SK-N-SH (cell line): ENCODE data around the gene PHACTR3. TPM values are rescaled to one million over a fixed set of nuclear protein-coding genes. Genes with fewer than 3 reads are reported as not detected.

ENCODE experiments used
- CTCF ChIA-PET: fragments of 300-600, 350-600 bp; formaldehyde crosslinking; extraction: SDS; loops from one replicate; lab custom pipeline; 2021; lab: Yijun Ruan, JAX
- POLR2A ChIA-PET: fragments of 350-600 bp; sonication (Branson Sonifier 250); formaldehyde crosslinking; extraction: SDS; loops from one replicate; lab custom pipeline; 2020; ENCODE audit warnings: antibody characterized with exemption, inconsistent platforms; lab: Yijun Ruan, JAX
- DNase-seq: peaks from one replicate; pipeline ENCODE4 v3.0.0; 2012
- H2AFZ ChIP-seq: fragments of 200-600 bp; sonication (generic); 2 replicates; pipeline ENCODE4 v1.8.1; 2016; ENCODE audit warnings: antibody characterized with exemption, mild to moderate bottlenecking, low read depth
- H3F3A ChIP-seq: fragments of 200-600 bp; sonication (generic); replicated peaks from 2 replicates; pipeline ENCODE3; 2016; ENCODE audit warnings: antibody characterized with exemption, mild to moderate bottlenecking; ENCODE audit not compliant: insufficient read depth
- H3K27ac ChIP-seq, 2 experiments: fragments of 200-500 bp in 1 of 2; fragments of 200-600 bp in 1 of 2; sonication (Bioruptor generic) in 1 of 2; sonication (generic), shearing (Covaris generic) in 1 of 2; 2 replicates each; pipeline versions ENCODE4 v1.5.1 to v1.6.1; 2014 to 2016; ENCODE audit warnings: low read depth in 2 of 2, inconsistent platforms in 1 of 2, low read length in 1 of 2, mild to moderate bottlenecking in 1 of 2, mixed read lengths in 1 of 2
- H3K27me3 ChIP-seq: fragments of 200-600 bp; sonication (generic), shearing (Covaris generic); 2 replicates; pipeline ENCODE4 v1.6.1; 2016; ENCODE audit warnings: mixed run types; ENCODE audit not compliant: insufficient read depth
- H3K36me3 ChIP-seq, 2 experiments: fragments of 200-500 bp in 1 of 2; fragments of 200-600 bp in 1 of 2; sonication (Bioruptor generic) in 1 of 2; sonication (generic) in 1 of 2; replicated peaks in 1 of 2; 2 replicates each; pipeline versions ENCODE3 to v1.5.1; 2014 to 2016; ENCODE audit warnings: low read length in 1 of 2, mild to moderate bottlenecking in 1 of 2; ENCODE audit not compliant: insufficient read depth in 2 of 2, control insufficient read depth in 1 of 2
- H3K4me1 ChIP-seq, 2 experiments: fragments of 200-500 bp in 1 of 2; fragments of 200-600 bp in 1 of 2; sonication (Bioruptor generic) in 1 of 2; sonication (generic), shearing (Covaris generic) in 1 of 2; 2 replicates each; pipeline versions ENCODE4 v1.5.1 to v1.6.1; 2014 to 2016; ENCODE audit warnings: low read depth in 1 of 2, low read length in 1 of 2, mixed run types in 1 of 2; ENCODE audit not compliant: insufficient read depth in 2 of 2, control insufficient read depth in 1 of 2
- H3K4me2 ChIP-seq: fragments of 200-600 bp; sonication (generic), shearing (Covaris generic); 2 replicates; pipeline ENCODE4 v1.6.1; 2017; ENCODE audit warnings: mixed run types
- H3K4me3 ChIP-seq, 2 experiments: fragments of 200-500 bp in 1 of 2; fragments of 200-600 bp in 1 of 2; sonication (Bioruptor generic) in 1 of 2; sonication (generic), shearing (Covaris generic) in 1 of 2; 2 replicates each; pipeline versions ENCODE4 v1.5.1 to v1.8.1; 2014 to 2016; ENCODE audit warnings: low read depth in 2 of 2, inconsistent platforms in 1 of 2, low read length in 1 of 2, mild to moderate bottlenecking in 1 of 2, mixed read lengths in 1 of 2, moderate library complexity in 1 of 2
- H3K79me2 ChIP-seq: fragments of 200-600 bp; sonication (generic); 2 replicates; pipeline ENCODE4 v1.8.1; 2017; ENCODE audit warnings: mild to moderate bottlenecking; ENCODE audit not compliant: insufficient read depth
- H3K9ac ChIP-seq: fragments of 200-600 bp; sonication (generic); 2 replicates; pipeline ENCODE4 v1.6.1; 2017; ENCODE audit warnings: mixed run types
- H3K9me2 ChIP-seq: fragments of 200-600 bp; sonication (generic); 2 replicates; pipeline ENCODE4 v1.6.1; 2017; ENCODE audit warnings: mixed run types
- H3K9me3 ChIP-seq: fragments of 200-600 bp; sonication (generic); 2 replicates; pipeline ENCODE4 v1.6.1; 2017; ENCODE audit warnings: mixed run types, mild to moderate bottlenecking, moderate library complexity
- H4K20me1 ChIP-seq: fragments of 200-600 bp; sonication (generic); 2 replicates; pipeline ENCODE4 v1.6.1; 2017; ENCODE audit warnings: mild to moderate bottlenecking, mixed run types; ENCODE audit not compliant: insufficient read depth
- CHD2 ChIP-seq: fragments of 150-350 bp; IDR thresholded peaks from 2 replicates; pipeline ENCODE4 v1.6.1; 2018; ENCODE audit warnings: low read length; ENCODE audit not compliant: partially characterized antibody
- CTCF ChIP-seq: fragments of 200-600 bp; sonication (generic); IDR thresholded peaks from 2 replicates; pipeline ENCODE4 v1.6.1; 2017; ENCODE audit warnings: antibody characterized with exemption, mild to moderate bottlenecking, moderate library complexity
- EP300 ChIP-seq, 2 experiments: IDR thresholded peaks; 2 replicates each; pipeline versions ENCODE4 v1.4.0 to v1.6.1; 2012; ENCODE audit warnings: borderline replicate concordance in 1 of 2, low read depth in 1 of 2, low read length in 1 of 2
- EZH2phosphoT487 ChIP-seq: fragments of 200-600 bp; sonication (generic); IDR thresholded peaks from 2 replicates; pipeline ENCODE4 v1.6.1; 2017; ENCODE audit warnings: low read depth, mixed run types, mild to moderate bottlenecking, antibody characterized with exemption, moderate library complexity, borderline replicate concordance
- MEF2A ChIP-seq: IDR thresholded peaks from 2 replicates; pipeline ENCODE4 v1.4.0; 2012; ENCODE audit warnings: low read depth, borderline replicate concordance
- MXI1 ChIP-seq: IDR thresholded peaks from 2 replicates; pipeline ENCODE4 v1.6.1; 2012; ENCODE audit warnings: mild to moderate bottlenecking, low read depth, low read length, improper control_type of control experiment
- NRF1 ChIP-seq: IDR thresholded peaks from 2 replicates; pipeline ENCODE4 v1.6.1; 2012; ENCODE audit warnings: low read depth, mild to moderate bottlenecking, low read length
- RFX5 ChIP-seq: IDR thresholded peaks from 2 replicates; pipeline ENCODE4 v1.6.1; 2012; ENCODE audit warnings: mild to moderate bottlenecking, improper control_type of control experiment, low read length
- SIN3A ChIP-seq: IDR thresholded peaks from 2 replicates; pipeline ENCODE4 v1.6.1; 2012; ENCODE audit warnings: low read depth, mild to moderate bottlenecking, low read length, moderate library complexity, borderline replicate concordance
- USF2 ChIP-seq: fragments of 150-350 bp; IDR thresholded peaks from 2 replicates; pipeline ENCODE4 v1.6.1; 2017; ENCODE audit warnings: antibody characterized with exemption, low read length, low read depth, borderline replicate concordance
- YY1 ChIP-seq: IDR thresholded peaks from 2 replicates; pipeline ENCODE4 v1.4.0; 2012; ENCODE audit warnings: low read depth, mild to moderate bottlenecking
- ZBTB33 ChIP-seq: IDR thresholded peaks from 2 replicates; pipeline ENCODE4 v1.4.0; 2012; ENCODE audit warnings: low read depth, borderline replicate concordance
- WGBS: methylation state at CpG from one replicate; pipeline ENCODE4 v1.1.6; 2017; ENCODE audit warnings: low lambda C conversion rate; 5-methylcytosine and 5-hydroxymethylcytosine counted together
- polyA plus RNA-seq, 3 experiments: library from polyadenylated mRNA; depleted of rRNA; stranded (reverse); fragments of >200 nt; gene quantifications; 2 replicates each; pipeline ENCODE4 v1.2.3, GENCODE V29; 2012
- TF ChIP-seq, protein P1 (sequence below): IDR thresholded peaks from 2 replicates; pipeline ENCODE4; 2012
- TF ChIP-seq, protein P2 (sequence below): fragments of 150-350 bp; IDR thresholded peaks from 2 replicates; pipeline ENCODE4 v1.6.1; 2016; ENCODE audit warnings: mild to moderate bottlenecking, low read depth, low read length

Gene PHACTR3
- polyA plus RNA-seq, 1 of the 3 experiments (the other 2 are of a cell fraction), result 0.10 TPM

GRCh38 chr20:59564171-59564570 lies 40.2 kb upstream of the PHACTR3 start:
- Histone ChIP-seq H3K4me2 (no peak overlapping the region), H3K27ac (no peak overlapping the region), H3K36me3 (no peaks in the 10 kb centered on the region), H3K9me3 (no peaks in the 10 kb centered on the region), H2AFZ (no peak overlapping the region), H3K79me2 (no peaks in the 10 kb centered on the region), H3K4me1 (peaks cover 0 to 7% of the 10 kb centered on the region in 2 experiments; a peak in 1 of 4 replicates), H3K9me2 (no peaks in the 10 kb centered on the region), H4K20me1 (no peaks in the 10 kb centered on the region), H3F3A (no peaks in the 10 kb centered on the region), H3K9ac (no peak overlapping the region), H3K4me3 (no peak overlapping the region), H3K27me3 (no peaks in the 10 kb centered on the region)
- DNase-seq, result peak; percentile 20
- ChIA-PET POLR2A (no interaction called here), CTCF (interaction anchor here (1.4 to 6.5 kb wide), 2 partner anchors 7 to 68 kb away, joined by 3 to 107 read pairs; no protein-coding TSS in a partner anchor)
- 38% methylated on average over 12 of the region's 12 CpGs for WGBS
- no peak for TF ChIP-seq SIN3A
- no peak for TF ChIP-seq USF2
- TF ChIP-seq RFX5, result no peak
- TF ChIP-seq, protein P1, sequence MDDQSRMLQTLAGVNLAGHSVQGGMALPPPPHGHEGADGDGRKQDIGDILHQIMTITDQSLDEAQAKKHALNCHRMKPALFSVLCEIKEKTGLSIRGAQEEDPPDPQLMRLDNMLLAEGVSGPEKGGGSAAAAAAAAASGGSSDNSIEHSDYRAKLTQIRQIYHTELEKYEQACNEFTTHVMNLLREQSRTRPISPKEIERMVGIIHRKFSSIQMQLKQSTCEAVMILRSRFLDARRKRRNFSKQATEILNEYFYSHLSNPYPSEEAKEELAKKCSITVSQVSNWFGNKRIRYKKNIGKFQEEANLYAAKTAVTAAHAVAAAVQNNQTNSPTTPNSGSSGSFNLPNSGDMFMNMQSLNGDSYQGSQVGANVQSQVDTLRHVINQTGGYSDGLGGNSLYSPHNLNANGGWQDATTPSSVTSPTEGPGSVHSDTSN, result no peak
- no peak for TF ChIP-seq YY1
- TF ChIP-seq NRF1, result no peak
- no peak for TF ChIP-seq ZBTB33
- TF ChIP-seq, protein P2, sequence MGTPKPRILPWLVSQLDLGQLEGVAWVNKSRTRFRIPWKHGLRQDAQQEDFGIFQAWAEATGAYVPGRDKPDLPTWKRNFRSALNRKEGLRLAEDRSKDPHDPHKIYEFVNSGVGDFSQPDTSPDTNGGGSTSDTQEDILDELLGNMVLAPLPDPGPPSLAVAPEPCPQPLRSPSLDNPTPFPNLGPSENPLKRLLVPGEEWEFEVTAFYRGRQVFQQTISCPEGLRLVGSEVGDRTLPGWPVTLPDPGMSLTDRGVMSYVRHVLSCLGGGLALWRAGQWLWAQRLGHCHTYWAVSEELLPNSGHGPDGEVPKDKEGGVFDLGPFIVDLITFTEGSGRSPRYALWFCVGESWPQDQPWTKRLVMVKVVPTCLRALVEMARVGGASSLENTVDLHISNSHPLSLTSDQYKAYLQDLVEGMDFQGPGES, result no peak
- TF ChIP-seq EZH2phosphoT487, result no peak
- TF ChIP-seq CHD2, result no peak
- TF ChIP-seq EP300 (IDR thresholded peaks at IDR 0.05; ENCODE audit: borderline replicate concordance in 1 of 2, low read depth in 1 of 2, low read length in 1 of 2), result no peak
- no peak for TF ChIP-seq MXI1
- no peak for TF ChIP-seq CTCF
- no peak for TF ChIP-seq MEF2A
